GM19025 (cell line): ENCODE data around the gene PREP.

ENCODE experiments used
- ATAC-seq: cut with Tn5 transposase; IDR thresholded peaks from one replicate; pipeline ENCODE4 v1.9.1; 2021; ENCODE audit warnings: mild to moderate bottlenecking, low read depth, moderate library complexity; ENCODE audit not compliant: unreplicated experiment

The PREP gene

DNA sequence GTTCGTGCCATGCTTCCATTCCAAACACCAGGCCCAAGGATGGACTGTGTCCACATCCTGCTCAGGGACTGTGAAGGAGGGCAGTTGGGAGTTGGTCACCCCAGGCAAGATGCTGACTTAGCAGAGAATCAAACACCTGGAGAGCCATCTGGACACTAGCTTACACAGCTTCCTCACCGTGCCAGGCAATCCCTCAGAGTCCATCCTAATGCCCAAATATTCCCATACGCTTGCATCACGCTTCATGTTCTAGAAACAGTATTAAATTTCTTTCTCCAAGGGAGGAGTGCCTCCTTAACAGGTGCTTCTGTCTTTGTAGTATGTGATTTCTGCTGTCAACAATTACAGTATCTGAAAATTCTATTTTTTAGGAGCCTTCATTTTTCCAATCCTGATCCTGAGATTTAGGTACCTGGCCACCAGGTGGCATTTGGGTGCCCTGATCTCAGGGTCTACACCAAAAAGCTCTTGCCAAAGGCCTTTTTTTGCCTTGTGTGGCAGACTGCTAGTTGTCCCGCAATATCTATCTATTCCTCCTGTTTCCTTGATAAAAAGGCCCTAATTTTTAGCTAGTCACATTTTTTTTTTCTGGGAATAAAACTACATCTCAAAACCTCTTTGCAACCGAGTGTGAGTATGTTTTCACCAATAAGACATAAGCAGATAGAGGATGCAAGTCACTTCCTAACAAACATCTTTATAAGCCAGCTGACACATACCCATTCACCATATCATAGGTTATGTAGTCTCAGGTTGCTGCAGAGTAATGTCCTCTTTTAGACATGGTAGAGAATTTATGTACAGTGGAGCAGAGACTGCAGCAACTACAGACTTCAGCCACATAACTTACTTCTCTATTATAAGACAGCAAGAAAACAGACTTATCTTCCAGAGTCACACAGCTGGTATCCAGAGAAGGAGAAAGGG is 85.0 kb downstream of the PREP start:
- no peak for ATAC-seq

DNA sequence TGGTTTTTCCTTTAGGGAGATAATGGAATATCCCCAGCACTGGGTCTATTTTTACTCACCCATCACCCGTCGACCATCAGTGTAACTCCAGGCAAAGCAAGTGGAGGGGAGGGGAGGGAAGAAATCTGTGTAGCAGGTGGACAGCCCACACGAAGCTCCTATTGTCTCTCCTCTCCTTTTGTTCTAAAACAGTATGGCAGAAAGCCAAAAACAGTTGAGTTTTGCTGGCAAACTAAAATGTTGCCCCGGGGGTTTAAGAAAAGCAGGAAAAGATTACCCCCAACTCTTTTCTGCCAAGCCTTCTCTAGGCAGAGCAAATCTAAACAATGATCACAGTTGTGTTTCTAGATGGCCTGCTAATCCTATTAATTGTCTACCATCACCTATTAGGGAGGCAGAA is 89.7 kb downstream of the PREP start:
- ATAC-seq = no peak

DNA sequence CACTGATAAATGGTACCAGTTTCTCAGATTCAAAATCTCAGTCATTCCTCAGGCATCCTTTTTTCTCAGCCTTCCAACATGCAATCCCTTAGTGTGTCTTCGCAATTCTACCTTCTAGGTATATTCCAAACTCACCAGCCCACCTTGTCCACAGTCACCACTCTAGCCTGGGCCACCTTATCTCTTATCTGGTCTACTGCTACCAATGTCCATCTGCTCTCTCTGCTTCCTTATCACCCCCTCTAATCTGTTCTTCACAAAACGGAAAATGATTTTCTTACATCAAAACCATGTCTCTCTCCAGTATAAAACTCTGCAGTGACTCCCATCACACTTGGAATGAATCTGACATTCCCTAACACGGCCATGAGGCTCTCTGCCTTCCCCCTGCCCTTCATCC is 91.9 kb downstream of the PREP start:
- ATAC-seq = no peak

DNA sequence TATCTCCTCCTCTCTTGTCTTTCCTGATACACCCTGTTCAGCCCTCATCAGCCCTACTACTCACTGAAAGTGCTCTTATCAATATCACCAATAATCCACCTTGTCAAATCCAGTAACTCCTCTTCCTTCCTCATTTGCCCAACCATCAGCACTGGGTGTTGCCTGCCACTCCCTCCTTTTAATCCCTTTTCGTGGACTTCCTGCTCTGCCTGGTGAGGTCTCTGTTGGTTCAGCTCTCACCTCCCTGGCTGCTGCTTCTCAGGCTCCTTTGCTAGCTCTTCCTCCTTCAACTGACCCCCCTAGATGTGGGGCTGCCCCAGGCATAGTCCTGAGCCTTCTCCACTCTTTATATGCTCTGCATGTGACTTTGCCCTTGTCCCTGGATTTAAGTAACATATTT is 92.5 kb downstream of the PREP start:
- no peak for ATAC-seq

DNA sequence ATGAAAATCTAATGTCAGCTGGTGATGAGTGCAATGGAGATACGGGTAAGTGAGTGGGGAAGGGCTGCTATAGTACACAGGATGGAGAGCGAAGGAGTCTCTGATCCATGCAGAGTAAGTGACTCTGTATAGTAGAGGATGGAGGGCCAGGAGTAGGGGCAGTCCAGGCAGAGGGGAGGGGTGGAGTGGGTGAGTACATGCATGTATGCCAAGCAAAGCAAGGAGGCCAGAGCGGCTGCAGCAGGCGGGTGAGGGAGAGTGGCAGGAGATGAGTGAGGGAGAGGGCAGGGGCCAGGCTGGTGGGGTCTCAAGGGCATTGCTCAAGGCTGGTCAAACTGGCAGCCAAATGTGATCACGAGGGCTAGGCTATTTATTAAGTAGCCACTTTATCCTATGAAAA is 94.0 kb downstream of the PREP start:
- ATAC-seq = no peak

DNA sequence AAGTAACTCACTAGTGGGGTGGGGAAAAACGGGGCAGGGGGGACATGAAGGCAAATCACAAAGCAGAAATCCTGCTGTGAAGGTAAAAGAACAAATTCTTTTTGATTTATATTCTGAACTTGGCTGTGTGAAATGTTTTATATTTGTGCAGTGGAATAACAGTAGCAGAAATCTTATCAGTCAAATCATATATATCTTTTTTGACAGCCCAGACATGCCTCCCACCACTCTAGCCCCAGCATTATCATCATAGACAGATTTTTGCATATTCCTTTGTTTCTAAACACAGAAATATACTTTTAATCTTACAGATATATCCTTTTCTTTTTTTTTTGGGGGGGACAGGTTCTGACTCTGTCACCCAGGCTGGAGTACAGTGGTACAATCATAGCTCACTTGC is 97.4 kb downstream of the PREP start:
- ATAC-seq = no peak

DNA sequence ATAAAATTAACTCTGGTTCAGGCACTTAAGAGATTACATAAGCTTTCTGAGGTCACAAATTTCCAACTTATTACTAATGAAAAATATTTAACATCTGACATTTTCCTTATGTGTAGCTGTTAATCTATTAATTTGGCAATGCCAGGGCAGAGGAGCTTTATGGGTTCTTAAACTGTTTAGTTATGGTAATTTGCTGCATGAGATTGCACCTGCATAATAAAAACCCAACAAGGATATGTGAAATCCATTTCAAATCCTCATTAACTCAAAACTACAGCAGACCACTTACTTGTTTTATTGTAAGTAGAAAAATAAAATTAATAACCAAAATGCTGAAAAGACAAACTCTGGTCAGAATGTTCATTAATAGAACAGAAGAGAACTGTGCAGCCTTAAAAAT is 98.1 kb downstream of the PREP start:
- no peak for ATAC-seq

DNA sequence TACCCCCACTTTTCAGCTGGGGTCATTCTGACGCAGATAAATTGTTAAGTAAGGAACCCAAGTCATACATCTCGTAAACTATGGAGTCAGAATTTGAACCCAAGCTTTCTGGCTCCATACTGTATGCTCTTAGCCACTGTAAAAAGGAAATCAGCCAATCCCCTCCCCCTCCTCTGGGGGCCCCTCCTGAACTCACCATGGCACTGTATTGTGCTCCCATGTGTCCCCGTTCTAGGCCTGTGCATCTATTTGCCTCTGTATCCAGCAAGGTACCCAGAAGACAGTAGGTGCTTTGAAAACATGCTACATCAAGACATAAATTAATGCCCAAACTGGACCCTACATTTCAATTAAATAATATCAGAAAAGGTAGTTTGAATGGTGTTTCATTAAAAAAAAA is 98.5 kb downstream of the PREP start:
- no peak for ATAC-seq

DNA sequence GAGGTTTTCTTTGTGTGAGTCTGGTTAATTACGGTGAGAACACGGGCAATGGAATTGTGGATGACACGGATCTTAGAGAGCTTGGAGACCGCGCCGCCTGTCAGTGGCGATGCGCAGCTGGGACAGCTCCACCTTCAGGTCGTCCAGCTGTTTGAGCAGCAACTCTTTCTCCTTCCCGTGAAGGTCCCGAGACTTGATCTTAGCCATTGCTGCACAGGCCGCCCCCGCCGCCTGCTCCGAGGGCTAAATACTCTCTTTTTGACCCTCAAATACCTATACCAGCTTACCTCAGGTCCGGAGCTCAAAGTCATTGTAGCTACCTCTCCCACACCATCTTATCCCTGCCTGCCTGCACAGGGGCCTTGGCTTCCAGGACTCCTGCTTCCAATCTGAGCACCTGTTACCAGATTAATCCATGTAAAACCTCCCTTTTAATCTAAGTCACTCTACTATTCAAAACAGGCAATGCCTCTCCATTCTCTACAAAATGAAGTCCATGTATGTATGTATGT is 100.2 kb downstream of the PREP start:
- no peak for ATAC-seq

DNA sequence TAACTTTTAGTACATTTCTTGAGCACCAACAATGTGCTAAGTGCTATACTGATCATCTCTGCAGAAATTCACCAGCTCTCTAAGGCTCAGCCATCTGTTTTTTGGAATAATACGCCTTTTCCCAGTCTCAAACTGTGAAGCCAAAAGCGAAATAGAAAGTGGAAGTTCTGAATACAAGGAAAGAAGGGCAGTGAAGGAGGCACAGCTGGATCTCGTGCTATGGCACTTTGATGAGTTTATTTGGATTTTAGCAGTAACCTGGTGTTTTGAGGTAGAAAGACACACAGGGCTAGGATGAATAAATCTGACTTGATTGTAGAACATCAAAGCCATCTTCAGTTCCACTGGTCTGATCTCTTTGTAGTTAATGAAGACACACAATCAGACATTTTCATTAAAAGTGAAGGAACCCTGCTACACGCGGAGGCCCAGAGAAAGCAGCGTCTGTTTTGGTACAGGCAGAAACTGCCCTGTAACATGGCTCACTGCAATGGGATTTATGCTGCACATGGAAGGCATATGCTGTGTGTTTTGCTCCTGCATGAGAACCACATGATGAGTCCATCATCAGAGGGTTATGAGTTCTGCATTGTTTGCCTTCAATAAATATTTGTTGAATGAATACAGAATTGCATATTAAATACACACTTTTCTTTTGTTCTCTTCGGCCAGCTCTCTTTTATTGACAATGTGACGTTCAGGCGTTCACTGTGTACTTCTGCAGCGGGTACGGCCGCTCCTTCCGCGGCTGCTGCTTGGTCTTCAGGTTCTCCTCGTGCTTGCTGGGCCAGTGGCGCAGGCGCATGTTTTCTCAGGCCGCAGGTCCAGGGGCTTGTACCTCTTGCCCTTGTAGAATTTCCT is 100.9 kb downstream of the PREP start:
- ATAC-seq = no peak

DNA sequence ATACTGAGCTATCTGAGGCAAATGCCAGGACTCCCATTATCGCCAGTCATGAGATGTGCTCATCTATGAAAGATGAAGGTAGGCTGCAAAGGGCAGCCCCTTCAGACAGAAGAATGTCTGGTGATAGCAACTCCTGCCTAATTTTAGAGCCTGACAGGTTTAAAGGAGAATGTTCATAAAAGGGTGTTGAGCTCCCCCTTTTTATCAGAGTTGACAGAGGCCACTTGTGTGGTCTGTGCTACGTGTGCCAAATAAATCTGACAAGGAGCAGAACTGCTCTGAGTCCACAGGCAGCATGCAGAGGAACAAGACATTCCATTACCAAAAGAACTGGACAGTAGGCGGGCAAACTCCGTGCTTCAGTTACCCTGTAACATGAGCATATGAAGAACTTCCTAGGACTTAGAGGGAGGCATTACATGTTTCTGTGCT is 101.8 kb downstream of the PREP start:
- ATAC-seq = no peak

DNA sequence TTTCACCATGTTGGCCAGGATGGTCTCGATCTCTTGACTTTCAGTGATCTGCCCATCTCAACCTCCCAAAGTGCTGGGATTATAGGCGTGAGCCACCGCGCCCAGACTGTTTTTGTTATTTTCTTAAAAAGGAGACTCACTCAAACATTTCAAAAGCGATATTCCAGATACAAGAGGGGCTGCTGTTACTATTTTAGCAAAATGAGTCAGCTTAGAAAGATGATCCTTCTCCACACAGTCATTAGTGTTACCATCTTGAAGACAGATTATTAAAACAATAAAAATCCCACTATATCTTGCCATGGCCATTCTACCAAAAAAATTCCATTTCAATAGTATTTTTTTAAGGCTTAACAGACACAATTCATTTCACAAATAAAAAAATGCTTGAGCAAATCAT is 102.8 kb downstream of the PREP start:
- ATAC-seq = no peak

DNA sequence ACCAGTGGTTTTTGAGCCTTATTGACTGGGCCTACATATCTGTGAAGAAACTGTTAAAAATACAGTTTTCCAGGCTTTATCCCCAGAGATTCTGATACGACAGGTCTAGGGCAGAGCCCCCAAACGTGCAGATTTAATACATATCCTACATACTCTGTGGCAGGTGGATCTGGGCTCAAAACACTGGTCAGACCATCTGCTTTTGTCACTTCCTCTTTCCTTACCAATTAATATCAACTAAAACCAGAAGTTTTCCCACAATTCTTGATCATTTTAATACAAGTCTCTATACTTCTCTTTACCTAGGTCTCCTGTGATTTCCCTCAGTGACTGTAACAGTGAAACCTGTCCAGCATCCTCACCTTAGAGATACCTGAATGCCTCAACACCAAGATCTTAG is 108.8 kb downstream of the PREP start:
- ATAC-seq = no peak

DNA sequence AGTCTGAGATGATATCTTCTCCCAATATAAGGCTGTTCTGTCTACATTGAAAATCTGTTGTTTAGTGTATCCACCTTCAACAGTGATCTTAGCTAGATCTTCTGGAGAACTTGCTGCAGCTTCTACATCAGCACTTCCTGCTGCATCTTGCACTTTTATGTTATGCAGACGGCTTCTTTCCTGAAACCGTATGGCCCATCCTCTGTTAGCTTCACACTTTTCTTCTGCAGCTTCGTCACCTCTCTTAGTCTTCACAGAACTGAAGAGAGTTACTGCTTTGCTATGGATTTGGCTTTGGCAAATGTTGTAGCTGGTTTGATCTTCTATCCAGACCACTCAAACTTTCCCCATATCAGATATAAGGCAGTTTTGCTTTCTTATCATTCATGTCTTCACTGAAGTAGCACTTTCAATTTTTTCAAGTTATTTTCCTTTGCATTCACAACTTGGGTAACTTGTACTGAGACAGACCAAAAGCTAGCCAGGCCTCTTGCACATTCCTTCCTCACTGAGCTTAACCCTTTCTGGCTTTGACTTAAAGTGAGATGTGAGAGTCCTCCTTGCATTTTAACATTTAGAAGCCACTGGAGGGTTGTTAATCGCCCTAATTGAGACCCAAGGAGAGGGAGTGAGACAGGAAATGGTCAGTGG is 110.1 kb downstream of the PREP start:
- no peak for ATAC-seq

DNA sequence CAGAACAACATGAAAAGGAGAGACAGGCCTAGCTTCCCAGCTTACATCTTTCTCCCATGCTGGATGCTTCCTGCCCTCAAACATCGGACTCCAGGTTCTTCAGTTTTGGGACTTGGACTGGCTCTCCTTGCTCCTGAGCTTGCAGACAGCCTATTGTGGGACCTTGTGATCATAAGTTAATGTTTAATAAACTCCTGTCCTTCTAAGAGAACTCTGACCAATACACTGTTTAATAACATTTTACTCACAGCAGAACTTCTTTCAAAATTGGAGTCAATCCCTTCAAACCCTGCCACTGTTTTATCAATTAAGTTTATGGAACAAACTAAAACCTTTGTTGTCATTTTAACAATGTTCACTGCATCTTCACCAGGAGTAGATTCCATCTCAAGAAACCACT is 111.4 kb downstream of the PREP start:
- ATAC-seq = no peak

DNA sequence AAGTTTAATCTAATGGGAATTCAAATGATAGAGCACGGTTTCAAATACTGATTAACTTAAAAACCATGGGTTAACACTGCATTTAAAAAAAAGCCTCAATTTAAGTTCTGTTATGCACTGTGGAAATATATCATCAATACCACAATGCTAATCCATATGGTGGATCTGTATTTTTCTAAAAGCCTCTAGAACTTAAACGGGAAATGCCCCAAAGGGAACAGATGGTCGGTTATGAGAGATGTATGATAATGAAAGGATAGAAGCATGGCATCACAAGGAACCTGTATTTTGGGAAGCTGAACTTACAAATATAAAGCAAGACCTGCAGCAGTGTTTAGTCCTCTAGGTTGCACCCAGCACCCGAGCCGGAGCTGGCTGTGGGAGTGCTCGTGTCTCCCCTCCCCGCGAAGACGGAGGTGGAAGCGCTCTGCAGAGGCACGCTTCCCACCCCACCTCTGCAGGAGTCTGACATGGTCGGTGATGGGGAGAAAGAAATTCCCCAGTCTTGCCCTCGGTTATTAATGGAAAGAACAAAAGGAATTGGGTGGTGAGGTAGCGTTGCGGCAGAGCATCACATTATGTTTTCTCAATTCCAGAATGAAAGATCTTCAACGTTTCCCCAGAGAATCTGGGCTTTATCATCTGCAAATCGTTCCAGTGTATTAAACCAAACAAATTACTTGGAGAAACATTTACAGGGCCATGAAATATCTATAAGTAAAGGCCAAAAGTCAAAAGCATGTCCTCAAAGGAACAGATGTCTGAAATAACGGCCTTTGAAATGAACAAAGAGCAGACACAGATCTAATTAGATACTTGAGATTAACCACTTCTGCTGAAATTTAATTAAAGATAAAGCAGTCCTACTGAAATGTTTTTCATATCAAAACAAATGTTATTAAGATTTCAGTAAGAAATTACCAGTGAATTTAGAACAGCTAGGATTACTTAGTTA is 120.0 kb downstream of the PREP start:
- no peak for ATAC-seq

DNA sequence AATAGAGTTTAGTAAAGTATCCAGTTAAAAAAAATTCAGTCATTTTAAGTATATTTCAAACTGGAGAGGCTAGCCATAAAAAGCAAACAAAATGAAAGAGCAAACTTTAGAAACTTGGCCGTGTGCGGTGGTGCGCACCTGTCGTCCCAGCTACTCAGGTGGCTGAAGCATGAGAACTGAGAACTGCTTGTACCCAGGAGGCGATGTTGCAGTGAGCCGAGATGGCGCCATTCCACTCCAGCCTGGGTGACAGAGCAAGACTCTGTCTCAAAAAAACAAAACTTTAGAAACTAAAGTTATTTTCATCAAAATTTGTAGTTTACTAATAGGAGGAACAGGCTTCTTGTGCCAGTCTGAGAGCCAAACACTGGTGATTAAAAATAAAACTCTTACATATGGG is 122.8 kb downstream of the PREP start:
- no peak for ATAC-seq

DNA sequence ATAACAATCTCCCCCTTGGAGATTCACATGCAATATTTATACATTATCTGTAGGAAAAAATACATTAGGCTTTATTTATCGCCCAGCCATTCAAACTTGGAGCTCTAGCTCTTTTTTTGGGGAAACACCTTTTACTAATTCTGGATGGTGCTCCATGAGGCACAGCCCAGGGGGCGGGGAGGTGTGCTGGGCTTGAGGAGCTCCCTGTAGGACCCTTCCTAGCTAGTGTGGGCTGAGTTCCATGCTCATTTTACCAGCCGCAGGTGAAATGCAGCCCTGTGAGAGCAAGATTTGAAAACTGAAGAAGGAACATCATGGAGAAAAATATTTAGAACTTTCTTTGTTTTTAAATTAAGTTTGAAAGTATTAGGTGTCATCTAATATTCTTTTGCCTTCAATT is 123.4 kb downstream of the PREP start:
- ATAC-seq = no peak

DNA sequence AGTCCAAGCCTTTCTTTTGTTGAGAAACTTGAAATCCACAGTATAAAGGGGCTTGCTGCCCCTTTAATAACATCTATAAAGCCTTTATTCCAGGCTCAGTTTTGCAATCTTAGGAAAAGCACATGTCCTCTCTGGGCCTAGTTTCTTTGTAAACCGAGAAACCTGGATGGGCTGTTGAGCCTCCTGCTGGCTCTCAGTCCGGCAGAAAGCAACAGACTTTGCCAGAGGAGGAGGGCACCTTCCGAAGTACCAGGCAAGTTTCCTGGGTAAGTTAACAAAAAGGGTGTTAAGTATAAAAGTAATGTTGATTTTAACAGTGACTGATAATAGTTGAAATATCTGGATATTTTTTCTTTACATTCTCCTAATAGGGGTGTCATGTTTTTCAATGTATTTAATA is 124.1 kb downstream of the PREP start:
- no peak for ATAC-seq

DNA sequence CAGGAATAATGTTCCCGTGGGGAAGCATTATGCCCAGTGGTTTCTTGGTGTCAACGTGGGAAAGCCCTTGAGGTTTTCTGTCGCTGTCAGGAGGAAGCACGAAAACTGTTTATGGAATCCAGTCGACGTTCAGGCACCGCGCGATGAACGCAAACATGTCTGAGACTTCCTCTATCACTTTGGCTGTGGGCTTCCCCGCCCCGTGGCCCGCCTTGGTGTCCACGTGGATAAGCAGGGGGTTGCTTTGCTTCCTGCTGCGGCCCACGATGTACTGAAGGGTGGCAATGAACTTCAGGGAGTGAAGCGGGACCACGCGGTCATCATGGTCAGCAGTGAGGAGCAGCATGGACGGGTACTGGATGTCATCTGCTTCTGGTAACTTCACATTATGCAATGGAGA is 124.8 kb downstream of the PREP start:
- no peak for ATAC-seq
